Astrocyte of the cerebellum (primary cell): ENCODE measurements around the gene S1PR1.

ENCODE experiments used
- DNase-seq: peaks from one replicate; pipeline ENCODE4 v3.0.0-alpha.2; 2011; ENCODE audit warnings: low read depth
- H3K4me3 ChIP-seq: 2 replicates; pipeline ENCODE4 v1.5.1; 2011; ENCODE audit warnings: mild to moderate bottlenecking, low read depth, low read length, moderate library complexity
- in situ Hi-C: cut with HindIII; loops from 2 replicates; pipeline ENCODE4 v1.10.0; 2017; ENCODE audit warnings: low sequenced_read_pairs
- TF ChIP-seq, protein P1 (sequence below): IDR thresholded peaks from 2 replicates; pipeline ENCODE4 v1.5.1; 2012; ENCODE audit warnings: low read length, low read depth, moderate library complexity, mild to moderate bottlenecking; ENCODE audit errors: missing control alignments

The S1PR1 gene

DNA sequence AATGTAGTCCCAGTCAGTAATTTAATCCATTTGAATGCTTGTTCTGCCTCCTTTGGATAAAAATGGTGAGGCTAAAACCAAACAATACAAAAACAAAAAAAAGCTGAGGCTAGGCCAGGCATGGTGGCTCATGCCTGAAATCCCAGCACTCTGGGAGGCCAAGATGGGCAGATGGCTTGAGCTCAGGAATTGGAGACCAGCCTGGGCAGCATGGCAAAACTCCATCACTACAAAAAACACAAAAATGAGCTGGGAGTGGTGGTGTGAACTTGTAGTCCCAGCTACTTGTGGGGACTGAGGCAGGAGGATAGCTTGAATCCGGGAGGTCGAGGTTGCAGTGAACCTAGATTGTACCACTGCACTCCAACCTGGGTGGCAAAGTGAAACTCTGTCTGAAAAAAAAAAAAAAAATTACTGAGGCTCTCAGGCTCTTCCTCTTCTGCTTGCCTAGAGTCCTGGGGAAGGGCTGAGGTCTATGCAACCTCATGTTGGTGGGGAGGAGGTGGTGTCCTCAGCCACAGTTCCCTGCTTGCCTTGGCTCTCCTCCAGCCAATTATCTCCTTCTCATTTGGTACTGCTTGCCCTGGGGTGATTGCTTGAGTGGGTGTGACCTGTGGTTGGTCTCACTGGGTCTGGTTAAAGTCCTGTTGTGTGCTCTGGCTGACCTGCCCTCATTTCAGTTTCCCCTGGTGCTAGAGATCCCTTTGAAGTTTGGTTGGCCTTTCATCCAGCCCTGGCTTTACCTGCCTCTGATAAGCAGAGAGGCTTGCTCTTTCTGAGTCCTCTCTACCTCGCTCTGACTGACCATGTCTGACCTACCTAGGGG lies 20.9 kb downstream of the S1PR1 start:
- in situ Hi-C loops: no loop called here
- DNase-seq: no peak
- TF ChIP-seq, protein P1, sequence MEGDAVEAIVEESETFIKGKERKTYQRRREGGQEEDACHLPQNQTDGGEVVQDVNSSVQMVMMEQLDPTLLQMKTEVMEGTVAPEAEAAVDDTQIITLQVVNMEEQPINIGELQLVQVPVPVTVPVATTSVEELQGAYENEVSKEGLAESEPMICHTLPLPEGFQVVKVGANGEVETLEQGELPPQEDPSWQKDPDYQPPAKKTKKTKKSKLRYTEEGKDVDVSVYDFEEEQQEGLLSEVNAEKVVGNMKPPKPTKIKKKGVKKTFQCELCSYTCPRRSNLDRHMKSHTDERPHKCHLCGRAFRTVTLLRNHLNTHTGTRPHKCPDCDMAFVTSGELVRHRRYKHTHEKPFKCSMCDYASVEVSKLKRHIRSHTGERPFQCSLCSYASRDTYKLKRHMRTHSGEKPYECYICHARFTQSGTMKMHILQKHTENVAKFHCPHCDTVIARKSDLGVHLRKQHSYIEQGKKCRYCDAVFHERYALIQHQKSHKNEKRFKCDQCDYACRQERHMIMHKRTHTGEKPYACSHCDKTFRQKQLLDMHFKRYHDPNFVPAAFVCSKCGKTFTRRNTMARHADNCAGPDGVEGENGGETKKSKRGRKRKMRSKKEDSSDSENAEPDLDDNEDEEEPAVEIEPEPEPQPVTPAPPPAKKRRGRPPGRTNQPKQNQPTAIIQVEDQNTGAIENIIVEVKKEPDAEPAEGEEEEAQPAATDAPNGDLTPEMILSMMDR: no peak
- no peak overlapping the region for H3K4me3 ChIP-seq

DNA sequence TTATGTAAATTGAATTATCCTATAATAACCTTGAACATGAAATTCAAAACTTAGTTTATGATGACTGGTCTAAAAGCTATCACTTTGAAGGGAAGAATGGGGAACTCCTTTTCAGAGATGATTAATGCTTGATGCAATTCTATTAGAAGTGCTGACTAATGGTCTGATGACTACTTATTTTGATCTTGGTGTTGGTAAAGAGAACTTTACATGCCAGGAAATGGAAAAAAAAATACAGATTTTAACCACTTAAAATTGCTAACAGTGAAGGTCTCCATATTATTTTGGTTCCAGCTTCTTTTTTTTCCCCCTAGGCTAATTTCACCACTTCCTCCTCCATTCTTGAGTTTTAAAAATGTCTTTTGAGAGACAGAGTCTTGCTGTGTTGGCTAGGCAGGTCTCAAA lies 22.9 kb downstream of the S1PR1 start:
- no peak for DNase-seq
- H3K4me3 ChIP-seq: no peak overlapping the region
- in situ Hi-C loops: no loop called here
- TF ChIP-seq, protein P1: no peak

GRCh38 chr1:101260556-101261350 lies 23.9 kb downstream of the S1PR1 start:
- in situ Hi-C loops: no loop called here
- no peak overlapping the region for H3K4me3 ChIP-seq
- TF ChIP-seq, protein P1: no peak
- no peak for DNase-seq

- in situ Hi-C loops: no loop called here
- DNase-seq: no peak
- H3K4me3 ChIP-seq: no peak overlapping the region
- TF ChIP-seq, protein P1: no peak
Measured at GRCh38 chr1:101261623-101262022, 24.8 kb downstream of the S1PR1 start.

- H3K4me3 ChIP-seq: no peak overlapping the region
- DNase-seq: no peak
- TF ChIP-seq, protein P1: no peak
- in situ Hi-C loops: no loop called here
Measured at GRCh38 chr1:101262060-101262459, 25.2 kb downstream of the S1PR1 start.

DNA sequence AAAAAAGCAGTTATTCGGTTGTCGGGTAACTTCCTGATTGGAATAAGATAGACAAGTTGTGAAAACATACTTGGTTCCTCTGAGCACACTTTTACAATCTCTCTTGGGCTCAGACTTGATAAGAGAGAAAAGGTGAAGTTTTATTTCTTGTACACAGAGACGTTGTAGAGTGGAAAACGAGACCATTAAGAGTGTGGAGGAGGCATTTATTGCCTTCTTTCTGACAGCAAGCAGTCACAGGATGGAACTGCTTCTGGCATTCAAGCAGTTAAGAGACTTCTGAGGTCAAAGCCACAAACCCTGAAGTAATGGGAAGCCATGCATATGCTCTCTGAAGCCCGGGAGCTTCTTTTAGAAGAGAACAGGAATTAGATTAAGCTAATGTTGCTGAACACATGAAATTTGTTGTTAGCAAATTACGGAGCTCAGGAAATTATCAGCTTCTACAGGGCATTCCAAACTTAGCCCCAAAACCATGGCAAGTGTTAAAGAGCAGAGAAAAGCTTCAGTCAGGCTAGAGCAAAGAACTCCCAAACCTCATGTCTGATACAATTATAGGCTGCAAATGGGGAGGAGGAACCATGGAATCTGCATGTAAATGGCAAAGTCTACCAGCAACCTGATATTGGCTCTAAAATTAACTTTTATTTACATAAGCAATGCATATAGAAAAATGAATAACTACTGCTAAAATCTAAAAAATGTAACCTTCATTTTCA lies 26.0 kb downstream of the S1PR1 start:
- H3K4me3 ChIP-seq: no peak overlapping the region
- DNase-seq: no peak
- in situ Hi-C loops: no loop called here
- TF ChIP-seq, protein P1: no peak
